Endodermal cell (in vitro differentiated cells): Measurements from ENCODE around the gene GARIN3. TPM values are rescaled to one million over a fixed set of nuclear protein-coding genes. Genes with fewer than 3 reads are reported as not detected.

Experiments
- DNase-seq: peaks from one replicate; pipeline ENCODE4 v3.0.0-alpha.2; 2017
- H3K27ac ChIP-seq: 2 replicates; pipeline ENCODE4 v1.5.1; 2013; ENCODE audit warnings: mild to moderate bottlenecking, low read depth, low read length, moderate library complexity
- H3K27me3 ChIP-seq: 2 replicates; pipeline ENCODE4 v1.6.1; 2013; ENCODE audit warnings: mild to moderate bottlenecking, low read length, moderate library complexity; ENCODE audit not compliant: insufficient read depth, control insufficient read depth, poor library complexity, severe bottlenecking
- H3K36me3 ChIP-seq: 2 replicates; pipeline ENCODE4 v1.7.0; 2013; ENCODE audit warnings: mild to moderate bottlenecking, low read length, moderate library complexity; ENCODE audit not compliant: control insufficient read depth, insufficient read depth
- H3K4me1 ChIP-seq: one replicate; pipeline ENCODE4 v1.7.0; 2013; ENCODE audit warnings: low read length; ENCODE audit not compliant: control insufficient read depth, insufficient read depth
- H3K4me3 ChIP-seq: 2 replicates; pipeline ENCODE4 v1.5.1; 2013; ENCODE audit warnings: mild to moderate bottlenecking, low read length, moderate library complexity
- H3K9ac ChIP-seq: 2 replicates; pipeline ENCODE4 v1.6.1; 2013; ENCODE audit warnings: mild to moderate bottlenecking, low read length, moderate library complexity; ENCODE audit not compliant: poor library complexity, severe bottlenecking; ENCODE audit errors: extremely low read depth
- H3K9me3 ChIP-seq: 2 replicates; pipeline ENCODE4 v1.6.1; 2013; ENCODE audit warnings: mild to moderate bottlenecking, low read length, moderate library complexity; ENCODE audit not compliant: control insufficient read depth
- H3K27ac Mint-ChIP-seq: 2 replicates; pipeline ENCODE4 v1.8.0; 2020; ENCODE audit warnings: mixed read lengths
- H3K27me3 Mint-ChIP-seq: 2 replicates; pipeline ENCODE4 v1.8.0; 2021; ENCODE audit warnings: mild to moderate bottlenecking, mixed read lengths; ENCODE audit not compliant: insufficient read depth
- H3K36me3 Mint-ChIP-seq: 2 replicates; pipeline ENCODE4 v1.8.0; 2020; ENCODE audit warnings: low read depth, mixed read lengths
- H3K4me1 Mint-ChIP-seq: 2 replicates; pipeline ENCODE4 v1.8.0; 2020; ENCODE audit warnings: mixed read lengths
- H3K4me3 Mint-ChIP-seq: 2 replicates; pipeline ENCODE4 v1.8.0; 2020; ENCODE audit warnings: mild to moderate bottlenecking, moderate library complexity, mixed read lengths
- H3K9me3 Mint-ChIP-seq: 2 replicates; pipeline ENCODE4 v1.8.0; 2020; ENCODE audit warnings: mild to moderate bottlenecking, mixed read lengths
- WGBS, 2 experiments: methylation state at CpG; one replicate each; pipeline versions ENCODE4 v1.1.5 to v1.1.7; 2013; ENCODE audit warnings: missing lambda C conversion rate in 2 of 2, mixed read lengths in 1 of 2; ENCODE audit not compliant: insufficient coverage in 1 of 2, insufficient read length in 1 of 2; 5-methylcytosine and 5-hydroxymethylcytosine counted together
- total RNA-seq, 2 donors: library from RNA; stranded (reverse); fragmentation: NEBNext Ultra II Directional in 1 of 2; extraction: Animal tissue kit (Norgen Biotek cat#: 25700) in 1 of 2; gene quantifications; 2 replicates in 1 of 2; 3 replicates in 1 of 2; pipeline ENCODE4 v1.2.1, GENCODE V29; 2021
- TF ChIP-seq, protein P1 (sequence below): fragments of 200-600 bp; sonication (generic); conservative IDR thresholded peaks from 2 replicates; pipeline ENCODE4 v1.5.0; 2021; ENCODE audit warnings: antibody characterized with exemption, mild to moderate bottlenecking

Gene GARIN3
- total RNA-seq, 2 donors from 2014 or later, result not detected

DNA sequence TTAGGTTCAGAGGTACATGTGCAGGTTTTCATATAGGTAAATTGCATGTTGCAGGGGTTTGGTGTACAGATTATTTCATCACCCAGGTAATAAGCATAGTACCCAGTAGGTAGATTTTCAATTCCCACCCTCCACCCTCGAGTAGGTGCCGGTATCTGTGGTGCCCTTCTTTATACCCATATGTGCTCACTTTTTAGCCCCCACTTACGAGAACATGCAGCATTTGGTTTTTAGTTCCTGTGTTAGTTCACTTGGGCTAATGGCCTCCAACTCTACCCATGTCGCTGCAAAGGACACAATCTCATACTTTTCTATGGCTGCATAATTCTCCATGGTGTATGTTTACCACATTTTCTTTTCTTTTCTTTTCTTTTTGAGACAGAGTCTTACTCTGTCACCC lies 35.8 kb upstream of the GARIN3 start:
- Histone ChIP-seq H3K4me1 (no peaks in the 10 kb centered on the region), H3K9me3 (peaks cover 18% of the 10 kb centered on the region), H3K27me3 (no peaks in the 10 kb centered on the region), H3K27ac (no peak overlapping the region), H3K4me3 (no peak overlapping the region), H3K9ac (no peak overlapping the region), H3K36me3 (no peaks in the 10 kb centered on the region)
- peaks cover 3% of the 10 kb centered on the region for H3K4me1 Mint-ChIP-seq
- H3K9me3 Mint-ChIP-seq, result no peaks in the 10 kb centered on the region
- H3K27ac Mint-ChIP-seq, result no peak overlapping the region
- WGBS, 2 experiments, result 93% methylated on average over 4 of the region's 4 CpGs
- H3K27me3 Mint-ChIP-seq, result no peaks in the 10 kb centered on the region
- TF ChIP-seq, protein P1, sequence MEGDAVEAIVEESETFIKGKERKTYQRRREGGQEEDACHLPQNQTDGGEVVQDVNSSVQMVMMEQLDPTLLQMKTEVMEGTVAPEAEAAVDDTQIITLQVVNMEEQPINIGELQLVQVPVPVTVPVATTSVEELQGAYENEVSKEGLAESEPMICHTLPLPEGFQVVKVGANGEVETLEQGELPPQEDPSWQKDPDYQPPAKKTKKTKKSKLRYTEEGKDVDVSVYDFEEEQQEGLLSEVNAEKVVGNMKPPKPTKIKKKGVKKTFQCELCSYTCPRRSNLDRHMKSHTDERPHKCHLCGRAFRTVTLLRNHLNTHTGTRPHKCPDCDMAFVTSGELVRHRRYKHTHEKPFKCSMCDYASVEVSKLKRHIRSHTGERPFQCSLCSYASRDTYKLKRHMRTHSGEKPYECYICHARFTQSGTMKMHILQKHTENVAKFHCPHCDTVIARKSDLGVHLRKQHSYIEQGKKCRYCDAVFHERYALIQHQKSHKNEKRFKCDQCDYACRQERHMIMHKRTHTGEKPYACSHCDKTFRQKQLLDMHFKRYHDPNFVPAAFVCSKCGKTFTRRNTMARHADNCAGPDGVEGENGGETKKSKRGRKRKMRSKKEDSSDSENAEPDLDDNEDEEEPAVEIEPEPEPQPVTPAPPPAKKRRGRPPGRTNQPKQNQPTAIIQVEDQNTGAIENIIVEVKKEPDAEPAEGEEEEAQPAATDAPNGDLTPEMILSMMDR, result no peak
- DNase-seq, result no peak
- no peak overlapping the region for H3K4me3 Mint-ChIP-seq
- H3K36me3 Mint-ChIP-seq, result no peaks in the 10 kb centered on the region

DNA sequence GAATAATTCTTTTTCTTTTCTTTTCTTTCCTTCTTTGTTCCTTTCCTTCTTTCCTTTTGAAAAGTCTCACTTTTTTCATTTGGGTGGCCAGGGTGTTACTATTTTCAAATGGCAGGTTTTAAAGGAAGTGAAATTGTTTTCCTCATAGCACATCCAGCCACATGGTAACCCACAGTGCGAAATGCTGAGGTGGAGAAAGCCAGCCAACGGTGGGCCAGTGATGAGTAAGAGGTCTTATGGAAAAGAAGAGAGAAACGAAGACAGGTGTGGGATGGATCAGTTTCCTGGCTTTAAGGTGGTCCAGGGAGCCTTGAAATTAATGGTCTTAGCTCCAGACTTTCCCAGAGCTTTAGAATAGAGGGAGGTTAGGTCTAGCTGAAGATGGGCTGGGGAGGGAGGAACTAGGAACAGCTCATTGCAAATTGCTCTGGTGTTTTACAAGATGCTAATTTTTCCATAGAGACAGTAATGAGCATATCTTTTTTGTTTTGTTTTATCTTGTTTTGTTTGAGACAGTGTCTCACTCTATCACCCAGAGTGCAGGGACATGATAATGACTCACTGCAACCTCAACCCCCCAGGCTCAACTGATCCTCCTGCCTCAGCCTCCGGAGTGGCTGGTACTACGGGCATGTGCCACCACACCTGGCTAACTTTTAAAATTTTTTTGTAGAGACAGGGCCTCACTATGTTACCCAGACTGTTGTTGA lies 32.4 kb upstream of the GARIN3 start:
- H3K4me3 Mint-ChIP-seq, result no peak overlapping the region
- no peaks in the 10 kb centered on the region for H3K9me3 ChIP-seq
- H3K36me3 Mint-ChIP-seq, result no peaks in the 10 kb centered on the region
- H3K27ac Mint-ChIP-seq, result no peak overlapping the region
- no peak overlapping the region for H3K4me3 ChIP-seq
- peaks cover 2% of the 10 kb centered on the region for H3K27me3 Mint-ChIP-seq
- TF ChIP-seq, protein P1, result no peak
- no peaks in the 10 kb centered on the region for H3K27me3 ChIP-seq
- H3K27ac ChIP-seq, result no peak overlapping the region
- H3K36me3 ChIP-seq, result no peaks in the 10 kb centered on the region
- DNase-seq, result no peak
- no peak overlapping the region for H3K9ac ChIP-seq
- H3K4me1 ChIP-seq, result no peaks in the 10 kb centered on the region
- H3K4me1 Mint-ChIP-seq, result peaks cover 1% of the 10 kb centered on the region
- 65 to 81% methylated on average over 4 to 5 of the region's 5 CpGs for WGBS, 2 experiments
- H3K9me3 Mint-ChIP-seq, result no peaks in the 10 kb centered on the region

DNA sequence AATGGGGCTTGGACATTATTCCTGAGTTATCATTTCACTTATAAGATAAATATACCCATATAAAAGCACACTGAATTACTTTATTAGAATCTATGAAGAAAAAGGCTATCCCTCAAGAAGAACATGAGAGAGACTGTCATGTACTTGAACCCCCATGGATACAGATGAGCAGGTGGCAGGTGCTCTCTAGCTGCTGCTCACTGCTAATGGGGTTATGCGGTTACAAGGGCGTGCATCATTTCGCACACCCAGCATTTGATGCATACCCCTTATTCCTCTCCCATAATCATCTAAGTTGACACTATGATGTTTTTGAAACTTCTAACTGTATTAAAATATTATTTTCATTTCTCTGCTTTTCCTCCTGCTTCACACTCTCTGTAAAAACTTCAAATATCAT lies 31.0 kb upstream of the GARIN3 start:
- Mint-ChIP-seq H3K9me3 (no peaks in the 10 kb centered on the region), H3K36me3 (no peaks in the 10 kb centered on the region)
- H3K27me3 ChIP-seq, result no peaks in the 10 kb centered on the region

More for the DNA sequence above, 31.0 kb upstream of the GARIN3 start:
- no peak overlapping the region for H3K27ac ChIP-seq
- 97 to 100% methylated on average over 1 to 3 of the region's 3 CpGs for WGBS, 2 experiments
- no peaks in the 10 kb centered on the region for H3K4me1 Mint-ChIP-seq
- TF ChIP-seq, protein P1, result no peak
- H3K27ac Mint-ChIP-seq, result no peak overlapping the region
- no peaks in the 10 kb centered on the region for H3K4me1 ChIP-seq
- no peaks in the 10 kb centered on the region for H3K9me3 ChIP-seq
- H3K4me3 Mint-ChIP-seq, result no peak overlapping the region
- H3K9ac ChIP-seq, result no peak overlapping the region
- peaks cover 2% of the 10 kb centered on the region for H3K27me3 Mint-ChIP-seq
- H3K4me3 ChIP-seq, result no peak overlapping the region
- no peaks in the 10 kb centered on the region for H3K36me3 ChIP-seq
- no peak for DNase-seq
